ENCODE measurements around the gene PLBD1.

- TF ChIP-seq EZH2 (IDR thresholded peaks at IDR 0.05; ENCODE audit: low read length) (no peak), CTCF (optimal IDR thresholded peaks at IDR 0.05 in 1 of 3, IDR thresholded peaks at IDR 0.05 in 1 of 3, conservative IDR thresholded peaks at IDR 0.05 in 1 of 3; ENCODE audit: extremely low read depth in 1 of 3, insufficient read depth in 2 of 3, low read length in 3 of 3) (no peak)
Observed at GRCh38 chr12:14471497-14471896, 96.2 kb downstream of the PLBD1 start.

Data from keratinocyte (primary cell).